ENCODE results near the gene RNF115.

DNA sequence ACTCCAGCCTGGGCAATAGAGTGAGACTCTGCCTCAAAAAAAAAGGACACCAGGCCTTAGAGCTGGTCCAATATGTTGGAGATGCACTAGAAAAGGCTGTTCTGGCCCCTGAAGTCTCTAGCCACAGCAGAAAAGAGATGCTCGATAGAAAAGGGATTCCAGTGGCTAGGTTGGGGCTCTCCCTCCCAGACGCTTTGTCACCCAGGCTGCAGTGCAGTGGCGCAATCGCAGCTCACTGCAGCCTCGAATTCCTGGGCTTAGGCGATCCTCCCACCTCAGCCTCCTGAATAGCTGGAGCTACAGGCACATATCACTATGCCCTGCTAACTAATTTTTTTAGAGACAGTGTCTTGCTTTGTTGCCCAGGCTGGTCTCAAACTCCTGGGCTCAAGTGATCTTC is 135.0 kb downstream of the RNF115 start:
- TF ChIP-seq, protein P1, sequence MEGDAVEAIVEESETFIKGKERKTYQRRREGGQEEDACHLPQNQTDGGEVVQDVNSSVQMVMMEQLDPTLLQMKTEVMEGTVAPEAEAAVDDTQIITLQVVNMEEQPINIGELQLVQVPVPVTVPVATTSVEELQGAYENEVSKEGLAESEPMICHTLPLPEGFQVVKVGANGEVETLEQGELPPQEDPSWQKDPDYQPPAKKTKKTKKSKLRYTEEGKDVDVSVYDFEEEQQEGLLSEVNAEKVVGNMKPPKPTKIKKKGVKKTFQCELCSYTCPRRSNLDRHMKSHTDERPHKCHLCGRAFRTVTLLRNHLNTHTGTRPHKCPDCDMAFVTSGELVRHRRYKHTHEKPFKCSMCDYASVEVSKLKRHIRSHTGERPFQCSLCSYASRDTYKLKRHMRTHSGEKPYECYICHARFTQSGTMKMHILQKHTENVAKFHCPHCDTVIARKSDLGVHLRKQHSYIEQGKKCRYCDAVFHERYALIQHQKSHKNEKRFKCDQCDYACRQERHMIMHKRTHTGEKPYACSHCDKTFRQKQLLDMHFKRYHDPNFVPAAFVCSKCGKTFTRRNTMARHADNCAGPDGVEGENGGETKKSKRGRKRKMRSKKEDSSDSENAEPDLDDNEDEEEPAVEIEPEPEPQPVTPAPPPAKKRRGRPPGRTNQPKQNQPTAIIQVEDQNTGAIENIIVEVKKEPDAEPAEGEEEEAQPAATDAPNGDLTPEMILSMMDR (conservative IDR thresholded peaks at IDR 0.05; ENCODE audit: low read depth, low read length): no peak
- TF ChIP-seq CHD1 (IDR thresholded peaks at IDR 0.05; ENCODE audit: low read depth, low read length) (no peak), USF2 (IDR thresholded peaks at IDR 0.05; ENCODE audit: low read depth, low read length) (no peak), POLR2A (IDR thresholded peaks at IDR 0.05; ENCODE audit: low read depth, low read length) (no peak), RCOR1 (IDR thresholded peaks at IDR 0.05; ENCODE audit: insufficient replicate concordance, low read length) (no peak), CEBPB (IDR thresholded peaks at IDR 0.05; ENCODE audit: low read depth, low read length) (no peak), RFX5 (IDR thresholded peaks at IDR 0.05; ENCODE audit: low read depth, low read length) (no peak), BHLHE40 (IDR thresholded peaks at IDR 0.05; ENCODE audit: low read depth, low read length) (no peak), RAD21 (IDR thresholded peaks at IDR 0.05; ENCODE audit: low read length) (no peak), MAFK (IDR thresholded peaks at IDR 0.05; ENCODE audit: low read depth, low read length) (no peak), MAZ (IDR thresholded peaks at IDR 0.05; ENCODE audit: borderline replicate concordance, low read depth, low read length) (no peak), MXI1 (IDR thresholded peaks at IDR 0.05; ENCODE audit: borderline replicate concordance, low read depth, low read length) (no peak)

Measured in IMR-90 (cell line).